HepG2 (cell line): ENCODE measurements around the gene LRP10. TPM values are rescaled to one million over a fixed set of nuclear protein-coding genes. Genes with fewer than 3 reads are reported as not detected.

Experiments
- AGO2 ChIP-seq: fragments of 200-400 bp; formaldehyde crosslinking; optimal IDR thresholded peaks from 2 replicates; pipeline ENCODE3; 2017; ENCODE audit warnings: mild to moderate bottlenecking, low read depth, low read length, moderate library complexity
- AHR ChIP-seq: IDR thresholded peaks from 2 replicates; pipeline ENCODE4 v1.6.1; 2018; ENCODE audit warnings: missing genetic modification reagents, missing compliant biosample characterization
- FOXO1 ChIP-seq: sonication (generic); formaldehyde crosslinking; IDR thresholded peaks from 2 replicates; pipeline ENCODE4 v1.4.0; 2020; ENCODE audit warnings: missing genetic modification reagents
- HDAC6 ChIP-seq: fragments of 200-600 bp; sonication (generic); IDR thresholded peaks from 2 replicates; pipeline ENCODE4 v1.7.0; 2017; ENCODE audit warnings: mild to moderate bottlenecking, antibody characterized with exemption, low read length, low read depth
- KDM3A ChIP-seq: IDR thresholded peaks from 2 replicates; pipeline ENCODE4 v1.6.1; 2018; ENCODE audit warnings: low read depth, missing compliant biosample characterization
- MIER3 ChIP-seq: IDR thresholded peaks from 2 replicates; pipeline ENCODE4 v1.6.1; 2016; ENCODE audit warnings: missing compliant biosample characterization, borderline replicate concordance
- STAG1 ChIP-seq: sonication (generic); formaldehyde crosslinking; IDR thresholded peaks from 2 replicates; pipeline ENCODE4 v1.4.0; 2020; ENCODE audit warnings: missing genetic modification reagents
- TERF1 ChIP-seq: sonication (generic); formaldehyde crosslinking; IDR thresholded peaks from 2 replicates; pipeline ENCODE4 v1.8.0; 2022; ENCODE audit warnings: mild to moderate bottlenecking, missing genetic modification reagents, moderate library complexity
- TFDP1 ChIP-seq: IDR thresholded peaks from 2 replicates; pipeline ENCODE4 v1.6.1; 2016; ENCODE audit warnings: missing compliant biosample characterization, missing genetic modification reagents, borderline replicate concordance
- ZBTB42 ChIP-seq: sonication (generic); formaldehyde crosslinking; IDR thresholded peaks from 2 replicates; pipeline ENCODE4 v1.5.0; 2020; ENCODE audit warnings: mild to moderate bottlenecking, missing genetic modification reagents
- ZNF251 ChIP-seq: sonication (generic); formaldehyde crosslinking; IDR thresholded peaks from 2 replicates; pipeline ENCODE4 v1.9.0; 2021; ENCODE audit warnings: mild to moderate bottlenecking, missing genetic modification reagents
- ZNF564 ChIP-seq: sonication (generic); formaldehyde crosslinking; IDR thresholded peaks from 2 replicates; pipeline ENCODE4 v1.8.1; 2023; ENCODE audit warnings: mild to moderate bottlenecking, missing genetic modification reagents
- ZNF644 ChIP-seq: IDR thresholded peaks from 2 replicates; pipeline ENCODE4 v1.6.1; 2016; ENCODE audit warnings: low read depth
- ZNF670 ChIP-seq: sonication (generic); formaldehyde crosslinking; IDR thresholded peaks from 2 replicates; pipeline ENCODE4 v1.8.0; 2022; ENCODE audit warnings: mild to moderate bottlenecking, missing genetic modification reagents, borderline replicate concordance
- ZNF800 ChIP-seq: sonication (generic); formaldehyde crosslinking; IDR thresholded peaks from 2 replicates; pipeline ENCODE4 v1.4.0; 2020; ENCODE audit warnings: missing genetic modification reagents
- ZSCAN22 ChIP-seq: sonication (generic); formaldehyde crosslinking; IDR thresholded peaks from 2 replicates; pipeline ENCODE4 v1.4.0; 2020; ENCODE audit warnings: mild to moderate bottlenecking, missing genetic modification reagents
- polyA plus RNA-seq, 8 experiments: library from polyadenylated mRNA; depleted of rRNA in 3 of 8; stranded (reverse) in 7 of 8; unstranded in 1 of 8; fragments of >200 nt; fragmentation: Illumina TruSeq in 4 of 8; extraction: Trizol in 4 of 8; gene quantifications; 2 replicates each; pipeline versions ENCODE4 v1.2.1 to v1.2.3, GENCODE V29; 2011 to 2016; ENCODE audit warnings: low read depth in 4 of 8, missing spikeins in 1 of 8, mixed read lengths in 1 of 8; ENCODE audit not compliant: insufficient read depth in 1 of 8
- total RNA-seq, 5 experiments: library from RNA; depleted of rRNA; stranded (reverse); fragments of >200 nt; fragmentation: Illumina TruSeq; extraction: Trizol; gene quantifications; 2 replicates each; pipeline ENCODE4 v1.2.3, GENCODE V29; 2016; ENCODE audit warnings: low read depth in 1 of 5
- TF ChIP-seq, protein P1 (sequence below): sonication (generic); formaldehyde crosslinking; IDR thresholded peaks from 2 replicates; pipeline ENCODE4 v1.5.1; 2020; ENCODE audit warnings: mild to moderate bottlenecking, missing genetic modification reagents, borderline replicate concordance

LRP10 gene
- total and polyA plus RNA-seq, 2 of the 13 experiments (the other 11 are each of a cell fraction or from before 2014, with no cell fraction given) = 16.9 to 45.2 TPM

- TF ChIP-seq ZNF800 (CRISPR knock-in tag) = no peak
- peak; percentile 86 for TF ChIP-seq STAG1
- peak; percentile 62 for TF ChIP-seq ZBTB42 (CRISPR knock-in tag)
- TF ChIP-seq ZNF564 (CRISPR knock-in tag) = 0 out of 2 replicates have a peak, but pooled peaks have one; percentile 17
- TF ChIP-seq KDM3A (CRISPR knock-in tag) = peak; percentile 69
- TF ChIP-seq MIER3 (CRISPR knock-in tag) = peak; percentile 78
- TF ChIP-seq ZNF670 (CRISPR knock-in tag) = no peak
- TF ChIP-seq TERF1 (CRISPR knock-in tag) = no peak
- TF ChIP-seq ZSCAN22 (CRISPR knock-in tag) = 0 out of 2 replicates have a peak, but pooled peaks have one; percentile 13
- no peak for TF ChIP-seq ZNF251 (CRISPR knock-in tag)
- TF ChIP-seq, protein P1, sequence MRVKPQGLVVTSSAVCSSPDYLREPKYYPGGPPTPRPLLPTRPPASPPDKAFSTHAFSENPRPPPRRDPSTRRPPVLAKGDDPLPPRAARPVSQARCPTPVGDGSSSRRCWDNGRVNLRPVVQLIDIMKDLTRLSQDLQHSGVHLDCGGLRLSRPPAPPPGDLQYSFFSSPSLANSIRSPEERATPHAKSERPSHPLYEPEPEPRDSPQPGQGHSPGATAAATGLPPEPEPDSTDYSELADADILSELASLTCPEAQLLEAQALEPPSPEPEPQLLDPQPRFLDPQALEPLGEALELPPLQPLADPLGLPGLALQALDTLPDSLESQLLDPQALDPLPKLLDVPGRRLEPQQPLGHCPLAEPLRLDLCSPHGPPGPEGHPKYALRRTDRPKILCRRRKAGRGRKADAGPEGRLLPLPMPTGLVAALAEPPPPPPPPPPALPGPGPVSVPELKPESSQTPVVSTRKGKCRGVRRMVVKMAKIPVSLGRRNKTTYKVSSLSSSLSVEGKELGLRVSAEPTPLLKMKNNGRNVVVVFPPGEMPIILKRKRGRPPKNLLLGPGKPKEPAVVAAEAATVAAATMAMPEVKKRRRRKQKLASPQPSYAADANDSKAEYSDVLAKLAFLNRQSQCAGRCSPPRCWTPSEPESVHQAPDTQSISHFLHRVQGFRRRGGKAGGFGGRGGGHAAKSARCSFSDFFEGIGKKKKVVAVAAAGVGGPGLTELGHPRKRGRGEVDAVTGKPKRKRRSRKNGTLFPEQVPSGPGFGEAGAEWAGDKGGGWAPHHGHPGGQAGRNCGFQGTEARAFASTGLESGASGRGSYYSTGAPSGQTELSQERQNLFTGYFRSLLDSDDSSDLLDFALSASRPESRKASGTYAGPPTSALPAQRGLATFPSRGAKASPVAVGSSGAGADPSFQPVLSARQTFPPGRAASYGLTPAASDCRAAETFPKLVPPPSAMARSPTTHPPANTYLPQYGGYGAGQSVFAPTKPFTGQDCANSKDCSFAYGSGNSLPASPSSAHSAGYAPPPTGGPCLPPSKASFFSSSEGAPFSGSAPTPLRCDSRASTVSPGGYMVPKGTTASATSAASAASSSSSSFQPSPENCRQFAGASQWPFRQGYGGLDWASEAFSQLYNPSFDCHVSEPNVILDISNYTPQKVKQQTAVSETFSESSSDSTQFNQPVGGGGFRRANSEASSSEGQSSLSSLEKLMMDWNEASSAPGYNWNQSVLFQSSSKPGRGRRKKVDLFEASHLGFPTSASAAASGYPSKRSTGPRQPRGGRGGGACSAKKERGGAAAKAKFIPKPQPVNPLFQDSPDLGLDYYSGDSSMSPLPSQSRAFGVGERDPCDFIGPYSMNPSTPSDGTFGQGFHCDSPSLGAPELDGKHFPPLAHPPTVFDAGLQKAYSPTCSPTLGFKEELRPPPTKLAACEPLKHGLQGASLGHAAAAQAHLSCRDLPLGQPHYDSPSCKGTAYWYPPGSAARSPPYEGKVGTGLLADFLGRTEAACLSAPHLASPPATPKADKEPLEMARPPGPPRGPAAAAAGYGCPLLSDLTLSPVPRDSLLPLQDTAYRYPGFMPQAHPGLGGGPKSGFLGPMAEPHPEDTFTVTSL (CRISPR knock-in tag) = no peak
- no peak for TF ChIP-seq TFDP1
- TF ChIP-seq ZNF644 = 0 out of 2 replicates have a peak, but pooled peaks have one; percentile 70
- no peak for TF ChIP-seq AHR
- no peak for TF ChIP-seq HDAC6
- TF ChIP-seq FOXO1 (CRISPR knock-in tag) = no peak; the same call in 1 of the 2 replicates
- peak; percentile 69 for TF ChIP-seq AGO2
These were observed 693 bp downstream of the LRP10 start (continued) for GRCh38 chr14:22872033-22872832.
